IMR-90 (cell line): ENCODE data around the gene SELENOH. TPM values are rescaled to one million over a fixed set of nuclear protein-coding genes. Genes with fewer than 3 reads are reported as not detected.

Experiments used
- ATAC-seq: fragments of 200-7000 bp; cut with Tn5 transposase; 2 replicates; pipeline ENCODE4 v1.9.1; 2020; ENCODE audit warnings: low read depth, mild to moderate bottlenecking, moderate library complexity
- BruUV-seq: library from RNA; stranded (reverse); fragments of 400-500 nt; replicated peaks from 2 replicates; lab custom pipeline; 2021; lab: Mats Ljungman, UMichigan
- CTCF ChIA-PET: fragments of 300-600 bp; formaldehyde crosslinking; extraction: SDS; loops from one replicate; lab custom pipeline; 2021; ENCODE audit warnings: antibody characterized with exemption; lab: Yijun Ruan, JAX
- POLR2A ChIA-PET: fragments of 300-600 bp; sonication (Branson Sonifier 250); formaldehyde crosslinking; loops from one replicate; lab custom pipeline; 2022; ENCODE audit warnings: antibody characterized with exemption; ENCODE audit not compliant: unreplicated experiment; lab: Charles Lee
- DNase-seq: peaks from one replicate; pipeline ENCODE4 v3.0.0; 2013
- H2AFZ ChIP-seq: replicated peaks from 2 replicates; pipeline ENCODE3; 2013; ENCODE audit warnings: low read length, mild to moderate bottlenecking; ENCODE audit not compliant: poor library complexity
- H2AK5ac ChIP-seq: 2 replicates; pipeline ENCODE4 v1.6.1; 2013; ENCODE audit warnings: low read depth, low read length, inconsistent platforms
- H2AK9ac ChIP-seq: replicated peaks from 2 replicates; pipeline ENCODE3; 2013; ENCODE audit warnings: mild to moderate bottlenecking, low read depth, low read length, moderate library complexity; ENCODE audit not compliant: poor library complexity
- H2BK120ac ChIP-seq: 2 replicates; pipeline ENCODE4 v1.6.1; 2013; ENCODE audit warnings: low read depth, low read length, inconsistent platforms
- H2BK15ac ChIP-seq: 3 replicates; pipeline ENCODE4 v1.6.1; 2013; ENCODE audit warnings: low read depth, low read length, inconsistent platforms
- H2BK20ac ChIP-seq: 2 replicates; pipeline ENCODE4 v1.6.1; 2013; ENCODE audit warnings: low read depth, mild to moderate bottlenecking, inconsistent platforms, low read length, moderate library complexity
- H2BK5ac ChIP-seq: 2 replicates; pipeline ENCODE4 v1.6.1; 2013; ENCODE audit warnings: mild to moderate bottlenecking, low read depth, low read length, inconsistent platforms; ENCODE audit not compliant: poor library complexity, severe bottlenecking
- H3K14ac ChIP-seq: replicated peaks from 2 replicates; pipeline ENCODE4 v1.6.1; 2013; ENCODE audit warnings: low read depth, low read length, inconsistent platforms
- H3K18ac ChIP-seq: 2 replicates; pipeline ENCODE4 v1.6.1; 2013; ENCODE audit warnings: low read depth, low read length, control low read depth
- H3K23ac ChIP-seq: 2 replicates; pipeline ENCODE4 v1.6.1; 2013; ENCODE audit warnings: low read depth, low read length, inconsistent platforms
- H3K27ac ChIP-seq: 2 replicates; pipeline ENCODE4 v1.5.1; 2013; ENCODE audit warnings: mild to moderate bottlenecking, control low read depth, low read length; ENCODE audit not compliant: insufficient read depth
- H3K27me3 ChIP-seq: 2 replicates; pipeline ENCODE4 v1.6.1; 2013; ENCODE audit warnings: low read length; ENCODE audit not compliant: control insufficient read depth, insufficient read depth
- H3K36me3 ChIP-seq: 2 replicates; pipeline ENCODE4 v1.6.1; 2013; ENCODE audit warnings: low read length, mixed read lengths; ENCODE audit not compliant: control insufficient read depth, insufficient read depth
- H3K4ac ChIP-seq: 2 replicates; pipeline ENCODE4 v1.6.1; 2013; ENCODE audit warnings: low read depth, low read length, inconsistent platforms
- H3K4me1 ChIP-seq: 2 replicates; pipeline ENCODE4 v1.6.1; 2013; ENCODE audit warnings: low read length, mixed read lengths; ENCODE audit not compliant: control insufficient read depth, insufficient read depth
- H3K4me2 ChIP-seq: 2 replicates; pipeline ENCODE4 v1.6.1; 2013; ENCODE audit warnings: low read depth, mild to moderate bottlenecking, control low read depth, low read length, moderate library complexity
- H3K4me3 ChIP-seq: 2 replicates; pipeline ENCODE4 v1.5.1; 2013; ENCODE audit warnings: low read depth, mild to moderate bottlenecking, control low read depth, low read length, moderate library complexity; ENCODE audit not compliant: insufficient read depth
- H3K56ac ChIP-seq: 2 replicates; pipeline ENCODE4 v1.6.1; 2013; ENCODE audit warnings: low read length, inconsistent platforms; ENCODE audit not compliant: insufficient read depth; ENCODE audit errors: extremely low read depth
- H3K79me1 ChIP-seq, 2 experiments: 2 replicates each; pipeline ENCODE4 v1.6.1; 2013; ENCODE audit warnings: low read length in 2 of 2, inconsistent platforms in 1 of 2, low read depth in 1 of 2
- H3K9ac ChIP-seq: 2 replicates; pipeline ENCODE4 v1.6.1; 2013; ENCODE audit warnings: low read depth, low read length, control low read depth
- H3K9me1 ChIP-seq: 2 replicates; pipeline ENCODE4 v1.6.1; 2013; ENCODE audit warnings: low read length, inconsistent platforms; ENCODE audit not compliant: insufficient read depth
- H3K9me3 ChIP-seq: 2 replicates; pipeline ENCODE4 v1.6.1; 2013; ENCODE audit warnings: low read length; ENCODE audit not compliant: control insufficient read depth, insufficient read depth
- H4K20me1 ChIP-seq: 2 replicates; pipeline ENCODE4 v1.6.1; 2013; ENCODE audit warnings: low read length, inconsistent platforms; ENCODE audit not compliant: insufficient read depth
- H4K5ac ChIP-seq: 2 replicates; pipeline ENCODE4 v1.6.1; 2013; ENCODE audit warnings: mild to moderate bottlenecking, low read depth, low read length, control low read depth
- H4K8ac ChIP-seq, 2 experiments: 2 replicates each; pipeline ENCODE4 v1.6.1; 2013; ENCODE audit warnings: low read depth in 2 of 2, low read length in 2 of 2, control low read depth in 1 of 2, inconsistent platforms in 1 of 2
- H4K91ac ChIP-seq: 2 replicates; pipeline ENCODE4 v1.6.1; 2013; ENCODE audit warnings: low read depth, low read length, inconsistent platforms; ENCODE audit not compliant: insufficient read depth
- BHLHE40 ChIP-seq: fragments of 150-350 bp; IDR thresholded peaks from 2 replicates; pipeline ENCODE4 v1.6.1; 2016; ENCODE audit warnings: mild to moderate bottlenecking, low read depth, low read length
- CEBPB ChIP-seq: IDR thresholded peaks from 2 replicates; pipeline ENCODE4 v1.6.1; 2012; ENCODE audit warnings: low read depth, low read length, improper control_type of control experiment
- CHD1 ChIP-seq: IDR thresholded peaks from 2 replicates; pipeline ENCODE4 v1.6.1; 2012; ENCODE audit warnings: low read depth, low read length, improper control_type of control experiment
- FOS ChIP-seq: fragments of 150-350 bp; IDR thresholded peaks from 2 replicates; pipeline ENCODE4 v1.6.1; 2016; ENCODE audit warnings: low read depth, low read length
- MAFK ChIP-seq: IDR thresholded peaks from 2 replicates; pipeline ENCODE4 v1.6.1; 2012; ENCODE audit warnings: low read depth, low read length, improper control_type of control experiment
- MAZ ChIP-seq: IDR thresholded peaks from 2 replicates; pipeline ENCODE4 v1.6.1; 2012; ENCODE audit warnings: low read depth, mild to moderate bottlenecking, low read length, improper control_type of control experiment, moderate library complexity, borderline replicate concordance
- MXI1 ChIP-seq: IDR thresholded peaks from 2 replicates; pipeline ENCODE4 v1.6.1; 2012; ENCODE audit warnings: low read depth, mild to moderate bottlenecking, low read length, moderate library complexity, borderline replicate concordance
- NFE2L2 ChIP-seq: fragments of 150-350 bp; IDR thresholded peaks from 2 replicates; pipeline ENCODE4 v1.6.1; 2016; ENCODE audit warnings: low read depth, mild to moderate bottlenecking, low read length
- POLR2A ChIP-seq: IDR thresholded peaks from 2 replicates; pipeline ENCODE4 v1.6.1; 2012; ENCODE audit warnings: mild to moderate bottlenecking, low read depth, low read length
- RCOR1 ChIP-seq: IDR thresholded peaks from 2 replicates; pipeline ENCODE4 v1.6.1; 2012; ENCODE audit warnings: mild to moderate bottlenecking, low read length, improper control_type of control experiment; ENCODE audit not compliant: insufficient replicate concordance
- RFX5 ChIP-seq: IDR thresholded peaks from 2 replicates; pipeline ENCODE4 v1.8.0; 2012; ENCODE audit warnings: low read depth, mild to moderate bottlenecking, low read length, moderate library complexity
- WGBS, 2 experiments: methylation state at CpG; one replicate each; pipeline versions ENCODE4 v1.1.5 to v1.1.7; 2013; ENCODE audit warnings: missing lambda C conversion rate in 2 of 2; ENCODE audit not compliant: insufficient read length in 1 of 2; ENCODE audit errors: extremely low coverage in 2 of 2; 5-methylcytosine and 5-hydroxymethylcytosine counted together
- dilution Hi-C: fragments of 300-500 bp; cut with HindIII; formaldehyde crosslinking; loops from one replicate; pipeline ENCODE4 v1.14.3; 2018; ENCODE audit warnings: low sequenced_read_pairs; ENCODE audit not compliant: unreplicated experiment
- in situ Hi-C: fragments of 300-500 bp; cut with MboI; formaldehyde crosslinking; loops from 3 replicates; pipeline ENCODE4 v1.14.3; 2019; ENCODE audit warnings: low sequenced_read_pairs, inconsistent platforms, mixed read lengths
- intact Hi-C: fragments of 100-400 bp; cut with micrococcal nuclease; formaldehyde crosslinking; loops from 2 replicates; pipeline ENCODE4 v1.10.0; 2022
- polyA plus RNA-seq, 3 experiments: library from polyadenylated mRNA; depleted of rRNA; stranded (reverse); fragments of >200 nt; gene quantifications; 2 replicates each; pipeline ENCODE4 v1.2.3, GENCODE V29; 2012; ENCODE audit warnings: low replicate concordance in 1 of 3
- total RNA-seq: library from RNA; depleted of rRNA; stranded (reverse); fragments of >200 nt; gene quantifications from 2 replicates; pipeline ENCODE4 v1.2.3, GENCODE V29; 2012
- TF ChIP-seq, protein P1 (sequence below): fragments of 150-350 bp; IDR thresholded peaks from 2 replicates; pipeline ENCODE4 v1.6.1; 2016; ENCODE audit warnings: low read depth, mild to moderate bottlenecking, low read length, moderate library complexity, borderline replicate concordance
- TF ChIP-seq, protein P2 (sequence below): conservative IDR thresholded peaks from 2 replicates; pipeline ENCODE4 v1.5.1; 2012; ENCODE audit warnings: mild to moderate bottlenecking, low read depth, low read length, improper control_type of control experiment

Gene SELENOH
- total and polyA plus RNA-seq, 2 of the 4 experiments (the other 2 are of a cell fraction): 40.3 to 107 TPM

DNA sequence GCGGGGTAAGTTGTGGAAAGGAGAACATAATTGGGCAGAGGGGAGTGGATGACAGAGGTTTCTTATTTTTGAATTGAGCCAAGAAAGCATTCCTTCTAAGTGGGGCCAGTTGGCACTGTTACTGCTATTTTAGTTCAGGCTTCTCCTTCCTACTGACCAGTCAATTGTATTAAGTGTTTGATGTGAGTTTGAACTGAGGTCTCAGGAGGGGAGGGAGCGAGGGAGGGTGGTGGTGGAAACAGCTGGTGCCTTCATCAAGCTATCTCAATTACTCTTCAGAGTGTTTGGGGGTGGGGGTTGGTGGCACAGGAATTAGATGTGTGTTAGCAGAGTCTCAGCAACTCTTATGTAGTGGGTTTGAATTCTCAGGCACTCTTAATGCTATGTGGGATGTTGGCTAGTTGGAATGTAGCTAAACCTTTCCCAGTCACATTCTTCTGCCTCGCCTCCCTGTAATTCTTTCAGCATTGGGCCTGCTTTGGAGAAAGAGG, 34.8 kb downstream of the SELENOH start (continued):
- TF ChIP-seq NFE2L2: no peak

DNA sequence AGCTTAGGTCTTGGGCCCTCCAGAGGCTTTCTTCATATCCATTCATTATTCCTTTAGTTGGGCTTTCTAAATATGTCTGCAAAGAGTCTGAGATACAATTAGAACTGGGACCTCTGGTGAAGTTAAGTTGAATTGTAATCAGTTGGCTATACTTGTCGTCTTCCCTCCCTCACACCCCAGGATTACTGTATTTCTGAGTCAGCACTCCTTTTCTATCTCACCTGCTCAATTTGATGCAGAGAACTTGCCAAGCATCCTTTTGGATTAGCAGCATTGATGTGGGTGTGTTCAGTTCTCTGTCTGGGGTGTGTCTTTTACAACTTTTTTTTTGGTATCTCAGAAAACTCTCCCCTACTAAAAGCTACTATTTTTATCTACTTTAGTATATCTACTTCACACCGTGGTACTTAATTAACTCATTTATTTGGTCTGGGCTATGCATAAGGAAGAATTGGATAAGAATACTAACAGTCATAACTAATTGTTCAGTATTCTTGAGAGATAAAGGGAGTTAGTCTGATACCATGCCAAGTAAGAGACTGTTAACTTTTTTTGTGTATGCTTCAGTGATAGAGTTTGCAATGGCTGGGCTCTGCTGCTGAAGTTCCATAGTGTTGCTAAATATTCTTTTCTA, 35.4 kb downstream of the SELENOH start:
- intact Hi-C loops: loop anchor here (1.0 to 2.0 kb wide), 2 partner anchors 7 to 14 kb away; no protein-coding TSS in a partner anchor
- H2BK5ac ChIP-seq: peak overlapping the region; percentile 23
- ATAC-seq: no peak
- peaks cover 37% of the 10 kb centered on the region for H3K4me1 ChIP-seq
- dilution Hi-C loops: no loop called here
- H4K8ac ChIP-seq: 0 out of 4 replicates have a peak overlapping the region, but pooled peaks of 1 of the 2 experiments have one; percentile 6
- H3K9me1 ChIP-seq: peaks cover 22% of the 10 kb centered on the region
- H3K9me3 ChIP-seq: no peaks in the 10 kb centered on the region
- no peak overlapping the region for H2BK120ac ChIP-seq
- H2BK15ac ChIP-seq: no peak overlapping the region
- no peak overlapping the region for H3K23ac ChIP-seq
- no peak overlapping the region for H2AK9ac ChIP-seq
- H3K9ac ChIP-seq: no peak overlapping the region; the same call in 1 of the 2 replicates
- H3K56ac ChIP-seq: no peak overlapping the region
- no peak overlapping the region for H3K18ac ChIP-seq
- H2AFZ ChIP-seq: no peak overlapping the region
- BruUV-seq: no TSS peak
- H4K5ac ChIP-seq: no peak overlapping the region
- CTCF ChIA-PET: interaction anchor here (0.5 kb wide), 1 partner anchor 748 kb away, joined by 3 read pairs; no protein-coding TSS in a partner anchor
- peaks cover 12 to 75% of the 10 kb centered on the region in 2 experiments; a peak in 3 of 4 replicates for H3K79me1 ChIP-seq
- no peak overlapping the region for H4K91ac ChIP-seq
- no peak overlapping the region for H2AK5ac ChIP-seq
- peaks cover 100% of the 10 kb centered on the region for H4K20me1 ChIP-seq
- no CpG with 5 or more reads among the region's 2 CpGs for WGBS, 2 experiments
- TF ChIP-seq BHLHE40 (no peak), MAZ (no peak), CHD1 (no peak), RCOR1 (no peak), CEBPB (no peak), MAFK (no peak), FOS (no peak), RFX5 (no peak), POLR2A (no peak), MXI1 (no peak)
- TF ChIP-seq, protein P1, sequence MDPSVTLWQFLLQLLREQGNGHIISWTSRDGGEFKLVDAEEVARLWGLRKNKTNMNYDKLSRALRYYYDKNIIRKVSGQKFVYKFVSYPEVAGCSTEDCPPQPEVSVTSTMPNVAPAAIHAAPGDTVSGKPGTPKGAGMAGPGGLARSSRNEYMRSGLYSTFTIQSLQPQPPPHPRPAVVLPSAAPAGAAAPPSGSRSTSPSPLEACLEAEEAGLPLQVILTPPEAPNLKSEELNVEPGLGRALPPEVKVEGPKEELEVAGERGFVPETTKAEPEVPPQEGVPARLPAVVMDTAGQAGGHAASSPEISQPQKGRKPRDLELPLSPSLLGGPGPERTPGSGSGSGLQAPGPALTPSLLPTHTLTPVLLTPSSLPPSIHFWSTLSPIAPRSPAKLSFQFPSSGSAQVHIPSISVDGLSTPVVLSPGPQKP: no peak
- TF ChIP-seq, protein P2, sequence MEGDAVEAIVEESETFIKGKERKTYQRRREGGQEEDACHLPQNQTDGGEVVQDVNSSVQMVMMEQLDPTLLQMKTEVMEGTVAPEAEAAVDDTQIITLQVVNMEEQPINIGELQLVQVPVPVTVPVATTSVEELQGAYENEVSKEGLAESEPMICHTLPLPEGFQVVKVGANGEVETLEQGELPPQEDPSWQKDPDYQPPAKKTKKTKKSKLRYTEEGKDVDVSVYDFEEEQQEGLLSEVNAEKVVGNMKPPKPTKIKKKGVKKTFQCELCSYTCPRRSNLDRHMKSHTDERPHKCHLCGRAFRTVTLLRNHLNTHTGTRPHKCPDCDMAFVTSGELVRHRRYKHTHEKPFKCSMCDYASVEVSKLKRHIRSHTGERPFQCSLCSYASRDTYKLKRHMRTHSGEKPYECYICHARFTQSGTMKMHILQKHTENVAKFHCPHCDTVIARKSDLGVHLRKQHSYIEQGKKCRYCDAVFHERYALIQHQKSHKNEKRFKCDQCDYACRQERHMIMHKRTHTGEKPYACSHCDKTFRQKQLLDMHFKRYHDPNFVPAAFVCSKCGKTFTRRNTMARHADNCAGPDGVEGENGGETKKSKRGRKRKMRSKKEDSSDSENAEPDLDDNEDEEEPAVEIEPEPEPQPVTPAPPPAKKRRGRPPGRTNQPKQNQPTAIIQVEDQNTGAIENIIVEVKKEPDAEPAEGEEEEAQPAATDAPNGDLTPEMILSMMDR: no peak
- H3K4me2 ChIP-seq: peak overlapping the region; percentile 79
- H3K4ac ChIP-seq: no peak overlapping the region
- POLR2A ChIA-PET: no interaction called here
- peak overlapping the region; percentile 75; the same call in 1 of the 2 replicates for H3K14ac ChIP-seq
- H3K27ac ChIP-seq: peak overlapping the region; percentile 18; the same call in 1 of the 2 replicates
- H2BK20ac ChIP-seq: no peak overlapping the region
- peaks cover 4% of the 10 kb centered on the region for H3K36me3 ChIP-seq
- DNase-seq: no peak
- H3K27me3 ChIP-seq: no peaks in the 10 kb centered on the region
- no peak overlapping the region for H3K4me3 ChIP-seq
- in situ Hi-C loops: no loop called here
